Measurements from ENCODE around the gene MAMLD1. TPM values are rescaled to one million over a fixed set of nuclear protein-coding genes. Genes with fewer than 3 reads are reported as not detected.

MAMLD1 gene
- total and polyA plus RNA-seq, 12 donors: 1.2 to 4.2 (median 2.3) TPM

DNA sequence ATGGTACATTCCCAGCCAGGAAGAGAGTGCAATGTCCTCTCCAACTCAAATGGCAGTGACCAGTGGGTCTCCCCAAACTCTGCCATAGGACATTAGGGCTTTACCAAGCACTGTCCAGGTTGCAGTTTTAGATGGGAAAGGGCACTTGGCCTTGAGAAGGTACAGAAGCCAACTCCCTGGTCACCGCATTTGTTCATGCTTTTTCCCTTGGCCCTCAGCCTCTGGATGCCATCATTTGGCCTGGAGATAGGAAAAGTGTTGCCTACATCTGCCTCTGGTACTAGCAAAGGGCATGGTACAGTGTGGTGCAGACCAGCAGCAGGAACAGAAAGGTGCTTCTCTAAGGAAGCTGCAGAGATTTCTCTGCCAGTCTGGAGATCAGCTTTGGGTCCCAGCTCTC, 93.8 kb downstream of the MAMLD1 start:
- TF ChIP-seq, protein P1, sequence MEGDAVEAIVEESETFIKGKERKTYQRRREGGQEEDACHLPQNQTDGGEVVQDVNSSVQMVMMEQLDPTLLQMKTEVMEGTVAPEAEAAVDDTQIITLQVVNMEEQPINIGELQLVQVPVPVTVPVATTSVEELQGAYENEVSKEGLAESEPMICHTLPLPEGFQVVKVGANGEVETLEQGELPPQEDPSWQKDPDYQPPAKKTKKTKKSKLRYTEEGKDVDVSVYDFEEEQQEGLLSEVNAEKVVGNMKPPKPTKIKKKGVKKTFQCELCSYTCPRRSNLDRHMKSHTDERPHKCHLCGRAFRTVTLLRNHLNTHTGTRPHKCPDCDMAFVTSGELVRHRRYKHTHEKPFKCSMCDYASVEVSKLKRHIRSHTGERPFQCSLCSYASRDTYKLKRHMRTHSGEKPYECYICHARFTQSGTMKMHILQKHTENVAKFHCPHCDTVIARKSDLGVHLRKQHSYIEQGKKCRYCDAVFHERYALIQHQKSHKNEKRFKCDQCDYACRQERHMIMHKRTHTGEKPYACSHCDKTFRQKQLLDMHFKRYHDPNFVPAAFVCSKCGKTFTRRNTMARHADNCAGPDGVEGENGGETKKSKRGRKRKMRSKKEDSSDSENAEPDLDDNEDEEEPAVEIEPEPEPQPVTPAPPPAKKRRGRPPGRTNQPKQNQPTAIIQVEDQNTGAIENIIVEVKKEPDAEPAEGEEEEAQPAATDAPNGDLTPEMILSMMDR (IDR thresholded peaks at IDR 0.05): no peak
- H3K4me1 ChIP-seq: peaks cover 0 to 7% (median 0%) of the 10 kb centered on the region in 9 donors
- 100% methylated on average over 1 of the region's 1 CpG for WGBS, 2 donors
- no peak overlapping the region for H3K27ac ChIP-seq
- H3K4me3 ChIP-seq: no peak overlapping the region
- ATAC-seq (no peak), DNase-seq (no peak)
- no peaks in the 10 kb centered on the region for H3K36me3 ChIP-seq
- H3K27me3 ChIP-seq: no peaks in the 10 kb centered on the region
- intact Hi-C loops (cut with DNase I): no loop called here
- H3K9me3 ChIP-seq: no peaks in the 10 kb centered on the region

DNA sequence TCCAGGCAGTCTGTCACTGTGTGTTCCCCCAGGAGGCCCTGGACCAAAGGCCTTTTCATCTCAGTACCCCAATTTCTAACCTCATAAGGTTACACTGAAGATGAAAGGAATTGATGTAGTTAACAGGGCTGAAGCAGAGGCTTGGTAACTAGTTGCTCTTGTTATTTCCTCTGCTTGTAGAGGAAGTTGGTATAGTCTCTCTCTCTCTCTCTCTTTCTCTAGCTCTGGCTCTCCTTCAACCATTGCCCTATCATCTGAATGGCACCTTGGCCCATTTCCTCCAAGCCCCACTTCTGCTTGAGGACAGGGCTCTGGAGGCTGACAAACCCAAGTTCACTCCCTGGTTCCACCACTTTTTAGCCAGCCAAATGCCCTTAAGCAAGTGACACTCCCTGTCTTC, 96.1 kb downstream of the MAMLD1 start:
- no peak for ATAC-seq
- Histone ChIP-seq H3K9me3 (no peaks in the 10 kb centered on the region), H3K4me3 (no peak overlapping the region), H3K36me3 (no peaks in the 10 kb centered on the region), H3K4me1 (no peaks in the 10 kb centered on the region), H3K27ac (no peak overlapping the region), H3K27me3 (no peaks in the 10 kb centered on the region)
- intact Hi-C loops (cut with DNase I): no loop called here
- TF ChIP-seq, protein P1 (IDR thresholded peaks at IDR 0.05): no peak
- DNase-seq: no peak

DNA sequence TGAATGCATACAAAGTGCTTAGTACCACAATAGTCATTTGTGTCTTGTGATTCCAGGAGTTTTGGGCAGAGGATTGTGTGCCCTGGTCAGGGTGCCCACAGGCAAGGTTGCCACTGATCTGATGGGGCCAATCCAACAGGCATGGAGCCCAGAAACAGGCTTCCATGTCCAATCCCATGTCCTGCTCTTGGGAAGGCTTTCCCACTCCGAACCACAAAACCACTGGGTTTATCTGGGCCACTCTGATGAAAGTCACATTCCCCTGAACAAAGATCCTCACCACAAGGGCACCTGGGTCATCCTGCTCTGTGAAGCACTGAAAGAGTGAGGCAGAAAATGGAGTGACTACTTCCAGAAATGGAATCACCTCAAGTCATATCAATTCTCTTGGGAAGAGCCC, 96.9 kb downstream of the MAMLD1 start:
- Histone ChIP-seq H3K27ac (no peak overlapping the region), H3K4me3 (no peak overlapping the region), H3K4me1 (no peaks in the 10 kb centered on the region), H3K9me3 (no peaks in the 10 kb centered on the region), H3K36me3 (no peaks in the 10 kb centered on the region), H3K27me3 (no peaks in the 10 kb centered on the region)
- TF ChIP-seq, protein P1 (IDR thresholded peaks at IDR 0.05): no peak
- DNase-seq (no peak), ATAC-seq (no peak)
- intact Hi-C loops (cut with DNase I): no loop called here
- WGBS, 2 donors: 75 to 93% methylated on average over 1 of the region's 1 CpG

DNA sequence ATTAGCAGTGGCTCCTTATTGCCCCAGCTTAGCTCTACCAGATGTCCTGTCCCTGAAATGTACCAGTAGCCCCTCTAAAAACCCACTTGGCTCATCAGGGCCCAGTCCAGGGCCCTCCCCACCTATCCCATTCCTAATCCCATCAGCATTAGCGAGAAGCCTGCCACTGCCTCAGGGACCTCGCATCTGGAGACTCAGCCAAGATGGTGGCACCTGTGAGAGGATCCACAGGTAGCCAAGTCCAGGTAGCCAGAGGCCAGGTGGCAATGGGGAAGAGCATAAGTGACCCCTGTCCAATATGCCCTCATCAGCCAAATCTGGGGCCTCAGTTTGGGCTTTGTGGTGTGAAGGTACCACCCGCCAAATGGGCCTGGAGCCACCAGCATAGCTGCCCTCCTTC, 97.7 kb downstream of the MAMLD1 start:
- no peaks in the 10 kb centered on the region for H3K27me3 ChIP-seq
- DNase-seq (no peak), ATAC-seq (no peak)
- no peaks in the 10 kb centered on the region for H3K9me3 ChIP-seq
- no peaks in the 10 kb centered on the region for H3K36me3 ChIP-seq
- TF ChIP-seq, protein P1 (IDR thresholded peaks at IDR 0.05): no peak
- no peak overlapping the region for H3K4me3 ChIP-seq
- H3K4me1 ChIP-seq: no peaks in the 10 kb centered on the region
- H3K27ac ChIP-seq: no peak overlapping the region
- intact Hi-C loops (cut with DNase I): no loop called here
- 98 to 100% methylated on average over 3 of the region's 3 CpGs for WGBS, 2 donors

DNA sequence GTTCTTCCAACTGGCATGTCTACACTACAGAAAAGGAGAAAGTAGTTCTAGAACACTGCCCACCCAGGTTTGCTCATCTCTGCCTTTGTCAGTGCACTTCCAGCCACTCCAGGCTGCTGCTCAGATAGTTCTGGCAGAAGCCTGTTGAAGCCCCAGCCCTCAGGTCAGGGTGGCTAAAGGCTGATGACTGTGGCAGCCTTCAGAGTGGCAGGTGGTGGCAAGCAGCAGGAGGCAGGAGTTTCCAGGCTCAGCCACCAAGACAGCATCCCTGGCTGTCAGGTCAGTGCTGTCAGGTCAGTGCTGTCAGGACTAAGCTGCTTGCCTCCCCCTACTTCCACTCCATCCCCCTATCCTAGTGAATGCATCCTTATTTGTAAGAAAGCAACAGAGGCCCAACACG, 100.4 kb downstream of the MAMLD1 start:
- no peaks in the 10 kb centered on the region for H3K27me3 ChIP-seq
- no peaks in the 10 kb centered on the region for H3K4me1 ChIP-seq
- no peaks in the 10 kb centered on the region for H3K36me3 ChIP-seq
- intact Hi-C loops (cut with DNase I): no loop called here
- DNase-seq: no peak
- H3K9me3 ChIP-seq: no peaks in the 10 kb centered on the region
- H3K27ac ChIP-seq: no peak overlapping the region
- H3K4me3 ChIP-seq: no peak overlapping the region
- no peak for ATAC-seq
- 71 to 78% methylated on average over 1 of the region's 1 CpG for WGBS, 2 donors
- TF ChIP-seq, protein P1 (IDR thresholded peaks at IDR 0.05): no peak

Data from heart right ventricle (tissue), 16 donors.